Common myeloid progenitor, CD34-positive (primary cell): ENCODE data around the gene TMPRSS4.

Experiments
- CTCF ChIA-PET: fragments of 350-600 bp; sonication (Branson Sonifier 250); formaldehyde crosslinking; loops from one replicate; lab custom pipeline; 2021; ENCODE audit warnings: antibody characterized with exemption; lab: Charles Lee
- POLR2A ChIA-PET: fragments of 350-600 bp; sonication (Branson Sonifier 250); formaldehyde crosslinking; loops from one replicate; lab custom pipeline; 2021; ENCODE audit warnings: antibody characterized with exemption; lab: Charles Lee
- DNase-seq, 3 donors: peaks; one replicate each; pipeline versions ENCODE4 v3.0.0 to v3.0.0-alpha.2; 2013
- H3K27ac ChIP-seq, 2 experiments: 1 replicate in 1 of 2; 2 replicates in 1 of 2; pipeline ENCODE4 v1.7.0; 2013; ENCODE audit warnings: inconsistent platforms in 2 of 2, low read length in 2 of 2, mild to moderate bottlenecking in 2 of 2, low read depth in 1 of 2, moderate library complexity in 1 of 2; ENCODE audit not compliant: severe bottlenecking in 2 of 2, insufficient read depth in 1 of 2, poor library complexity in 1 of 2
- H3K27me3 ChIP-seq, 5 experiments: replicated peaks in 2 of 5; 1 replicate in 3 of 5; 2 replicates in 2 of 5; pipeline versions ENCODE4 v1.6.1 to v1.7.0; 2013; ENCODE audit warnings: low read length in 4 of 5, mild to moderate bottlenecking in 2 of 5, moderate library complexity in 2 of 5, inconsistent platforms in 1 of 5; ENCODE audit not compliant: insufficient read depth in 5 of 5, control insufficient read depth in 4 of 5
- H3K36me3 ChIP-seq, 4 experiments: 1 replicate in 2 of 4; 2 replicates in 2 of 4; pipeline versions ENCODE4 v1.6.1 to v1.7.0; 2013; ENCODE audit warnings: low read length in 3 of 4, control low read depth in 1 of 4, mild to moderate bottlenecking in 1 of 4; ENCODE audit not compliant: control insufficient read depth in 4 of 4, insufficient read depth in 4 of 4
- H3K4me1 ChIP-seq, 4 experiments: 1 replicate in 3 of 4; 2 replicates in 1 of 4; pipeline versions ENCODE4 v1.6.1 to v1.7.1; 2013; ENCODE audit warnings: low read length in 3 of 4, mild to moderate bottlenecking in 3 of 4, control low read depth in 1 of 4, inconsistent platforms in 1 of 4, moderate library complexity in 1 of 4; ENCODE audit not compliant: control insufficient read depth in 4 of 4, insufficient read depth in 4 of 4; ENCODE audit errors: control extremely low read depth in 1 of 4
- H3K4me3 ChIP-seq, 7 experiments: 1 replicate in 4 of 7; 2 replicates in 3 of 7; pipeline versions ENCODE4 v1.5.1 to v1.7.0; 2013; ENCODE audit warnings: mild to moderate bottlenecking in 7 of 7, low read length in 6 of 7, moderate library complexity in 6 of 7, inconsistent platforms in 2 of 7, low read depth in 2 of 7, control low read depth in 1 of 7; ENCODE audit not compliant: insufficient read depth in 4 of 7, control insufficient read depth in 1 of 7; ENCODE audit errors: extremely low read depth in 1 of 7
- H3K9me3 ChIP-seq, 5 experiments: 1 replicate in 4 of 5; 2 replicates in 1 of 5; pipeline versions ENCODE4 v1.6.1 to v1.7.1; 2013; ENCODE audit warnings: low read length in 4 of 5, mild to moderate bottlenecking in 2 of 5, inconsistent platforms in 1 of 5, low read depth in 1 of 5, moderate library complexity in 1 of 5; ENCODE audit not compliant: control insufficient read depth in 4 of 5, insufficient read depth in 2 of 5; ENCODE audit errors: control extremely low read depth in 1 of 5
- WGBS: methylation state at CpG from one replicate; pipeline ENCODE4 v1.1.5; 2013; ENCODE audit not compliant: insufficient coverage; 5-methylcytosine and 5-hydroxymethylcytosine counted together

Gene TMPRSS4

DNA sequence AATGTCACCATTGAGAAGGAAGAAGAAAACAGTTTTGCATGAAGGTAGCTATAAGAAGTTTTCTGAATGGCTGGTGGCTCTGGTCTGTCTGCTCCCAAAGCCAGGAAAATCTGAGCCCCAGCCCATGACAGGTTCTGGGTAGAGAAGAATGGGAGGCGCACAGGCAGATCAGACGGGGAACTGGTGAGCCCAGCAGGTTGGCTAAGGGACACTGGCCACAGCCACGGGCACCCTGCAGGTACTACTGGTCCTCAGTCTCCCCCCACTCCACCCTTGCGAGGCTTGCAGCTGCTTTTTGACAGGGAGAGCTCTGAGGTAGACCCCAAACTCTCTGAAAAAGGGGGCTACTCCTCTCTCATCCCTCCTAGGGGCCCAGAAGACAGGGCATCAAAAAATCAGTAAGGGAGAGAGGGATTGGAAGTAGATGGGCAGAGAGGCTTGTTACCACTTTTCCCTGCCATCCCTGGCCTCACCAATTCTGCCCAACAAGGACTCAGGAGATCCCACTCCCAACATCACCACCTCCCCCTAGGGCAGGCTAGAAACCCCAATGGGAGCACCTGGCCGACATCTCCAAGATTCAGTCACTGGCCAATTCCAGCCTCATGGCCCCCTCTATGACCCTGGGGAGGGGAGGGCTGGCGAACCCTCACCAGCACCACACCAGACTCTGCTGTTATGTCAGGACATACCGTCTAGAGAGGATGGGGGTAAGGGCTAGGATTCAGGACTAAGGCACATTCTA is 58.3 kb downstream of the TMPRSS4 start:
- Histone ChIP-seq H3K27me3 (peaks cover 0 to 3% (median 0%) of the 10 kb centered on the region in 5 experiments), H3K4me3 (no peak overlapping the region), H3K4me1 (no peaks in the 10 kb centered on the region), H3K27ac (no peak overlapping the region), H3K36me3 (no peaks in the 10 kb centered on the region), H3K9me3 (no peaks in the 10 kb centered on the region)
- no peak for DNase-seq
- 50% methylated on average over 2 of the region's 7 CpGs for WGBS
- CTCF ChIA-PET, result interaction anchor here (0.6 to 2.8 kb wide), 2 partner anchors 9 to 50 kb away, joined by 4 to 11 read pairs; no protein-coding TSS in a partner anchor
- POLR2A ChIA-PET, result no interaction called here

DNA sequence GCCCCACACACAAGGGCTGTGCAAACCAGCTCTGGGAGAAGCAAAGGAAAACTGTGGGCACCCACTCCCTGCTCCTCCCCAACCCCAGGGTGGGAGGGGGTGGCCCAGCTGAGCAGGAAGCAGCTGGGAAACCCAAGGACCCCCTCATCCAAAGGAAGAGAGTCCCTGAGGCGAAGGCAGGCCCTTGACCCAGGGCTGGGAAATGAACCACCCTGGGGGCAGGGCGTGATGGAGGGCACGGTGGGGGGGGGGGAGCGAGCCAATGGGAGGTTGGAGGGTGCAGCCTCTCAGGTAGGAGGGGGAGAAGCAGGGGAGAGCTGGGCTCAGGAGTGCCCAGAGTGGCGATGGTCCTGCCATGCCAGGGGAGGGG is 58.9 kb downstream of the TMPRSS4 start:
- Histone ChIP-seq H3K36me3 (no peaks in the 10 kb centered on the region), H3K4me1 (no peaks in the 10 kb centered on the region), H3K27me3 (peaks cover 0 to 3% (median 0%) of the 10 kb centered on the region in 5 experiments), H3K4me3 (no peak overlapping the region), H3K27ac (no peak overlapping the region), H3K9me3 (no peaks in the 10 kb centered on the region)
- no peak for DNase-seq
- ChIA-PET CTCF (no interaction called here), POLR2A (no interaction called here)
- WGBS, result 100% methylated on average over 4 of the region's 5 CpGs

- peaks cover 0 to 5% (median 0%) of the 10 kb centered on the region in 5 experiments for H3K27me3 ChIP-seq
- H3K4me3 ChIP-seq, result no peak overlapping the region
- POLR2A ChIA-PET, result no interaction called here
- no peak for DNase-seq
- H3K27ac ChIP-seq, result no peak overlapping the region
- CTCF ChIA-PET, result interaction anchor here (1.6 kb wide), 1 partner anchor 22 kb away, joined by 4 read pairs; no protein-coding TSS in a partner anchor
- no peaks in the 10 kb centered on the region for H3K9me3 ChIP-seq
- H3K36me3 ChIP-seq, result no peaks in the 10 kb centered on the region
- no peaks in the 10 kb centered on the region for H3K4me1 ChIP-seq
- WGBS, result 89% methylated on average over 1 of the region's 2 CpGs
Observed at GRCh38 chr11:118136341-118136740, 59.5 kb downstream of the TMPRSS4 start.

DNA sequence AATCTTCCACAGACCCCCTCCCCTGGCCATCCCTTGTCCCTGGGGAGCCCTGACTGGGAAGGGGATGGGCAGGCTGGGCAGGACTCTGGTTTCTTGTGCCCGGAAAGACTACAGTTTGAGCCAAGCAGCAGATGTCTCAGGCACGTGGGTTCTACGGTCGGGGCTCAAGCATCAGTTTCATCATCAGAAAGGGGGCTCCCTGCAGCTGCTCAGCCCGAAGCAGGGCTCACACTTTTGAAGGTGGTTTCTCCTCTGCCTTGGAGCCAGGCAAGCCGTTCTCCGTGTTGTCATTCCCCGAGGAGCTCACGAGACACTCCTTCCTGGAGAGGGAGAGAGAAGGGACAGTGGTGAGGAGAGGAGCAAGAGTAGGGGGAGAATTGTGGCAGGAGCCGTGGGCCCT is 59.9 kb downstream of the TMPRSS4 start:
- no peak overlapping the region for H3K27ac ChIP-seq
- ChIA-PET POLR2A (no interaction called here), CTCF (interaction anchor here (1.6 kb wide), 1 partner anchor 22 kb away, joined by 4 read pairs; no protein-coding TSS in a partner anchor)
- H3K36me3 ChIP-seq, result no peaks in the 10 kb centered on the region
- no peak for DNase-seq
- H3K4me1 ChIP-seq, result no peaks in the 10 kb centered on the region
- no peak overlapping the region for H3K4me3 ChIP-seq
- peaks cover 0 to 5% (median 0%) of the 10 kb centered on the region in 5 experiments for H3K27me3 ChIP-seq
- no peaks in the 10 kb centered on the region for H3K9me3 ChIP-seq
- WGBS, result 96% methylated on average over 4 of the region's 10 CpGs

GRCh38 chr11:118138839-118139420 is 62.1 kb downstream of the TMPRSS4 start:
- H3K36me3 ChIP-seq, result no peaks in the 10 kb centered on the region
- no peaks in the 10 kb centered on the region for H3K9me3 ChIP-seq
- no peak overlapping the region for H3K4me3 ChIP-seq
- H3K4me1 ChIP-seq, result peaks cover 0 to 6% (median 3%) of the 10 kb centered on the region in 4 experiments
- DNase-seq, result no peak
- 92% methylated on average over 9 of the region's 10 CpGs for WGBS
- H3K27me3 ChIP-seq, result peaks cover 0 to 8% (median 0%) of the 10 kb centered on the region in 5 experiments
- ChIA-PET POLR2A (no interaction called here), CTCF (interaction anchor here (1.1 to 1.8 kb wide), 4 partner anchors 8 to 32 kb away, joined by 3 to 6 read pairs (median 4); partner anchors contain the start of gene SCN4B)
- no peak overlapping the region for H3K27ac ChIP-seq

DNA sequence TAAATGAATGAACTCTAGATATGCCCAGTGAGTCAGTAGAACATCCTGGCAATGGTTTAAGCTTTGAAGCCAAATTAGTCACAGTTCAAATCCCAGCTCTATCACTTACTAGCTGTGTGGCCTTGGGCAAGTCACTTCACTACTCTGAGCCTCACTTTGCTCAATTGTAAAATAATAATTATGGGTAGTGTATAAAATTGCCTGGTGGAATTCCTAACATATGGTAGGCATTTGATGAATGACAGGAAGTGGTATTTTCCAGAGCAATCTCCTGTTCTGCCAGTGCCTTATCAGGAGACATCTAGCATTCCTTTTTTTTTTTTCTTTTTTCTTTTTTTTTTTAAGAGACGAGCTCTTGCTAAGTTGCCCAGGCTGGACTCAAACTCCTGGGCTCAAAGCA is 62.7 kb downstream of the TMPRSS4 start:
- ChIA-PET POLR2A (no interaction called here), CTCF (interaction anchor here (1.6 kb wide), 1 partner anchor 32 kb away, joined by 6 read pairs; no protein-coding TSS in a partner anchor)
- H3K36me3 ChIP-seq, result no peaks in the 10 kb centered on the region
- peaks cover 0 to 6% (median 3%) of the 10 kb centered on the region in 4 experiments for H3K4me1 ChIP-seq
- no peaks in the 10 kb centered on the region for H3K9me3 ChIP-seq
- H3K27ac ChIP-seq, result no peak overlapping the region
- no peak overlapping the region for H3K4me3 ChIP-seq
- DNase-seq, result no peak
- 43% methylated on average over 1 of the region's 1 CpG for WGBS
- peaks cover 0 to 10% (median 0%) of the 10 kb centered on the region in 5 experiments for H3K27me3 ChIP-seq

DNA sequence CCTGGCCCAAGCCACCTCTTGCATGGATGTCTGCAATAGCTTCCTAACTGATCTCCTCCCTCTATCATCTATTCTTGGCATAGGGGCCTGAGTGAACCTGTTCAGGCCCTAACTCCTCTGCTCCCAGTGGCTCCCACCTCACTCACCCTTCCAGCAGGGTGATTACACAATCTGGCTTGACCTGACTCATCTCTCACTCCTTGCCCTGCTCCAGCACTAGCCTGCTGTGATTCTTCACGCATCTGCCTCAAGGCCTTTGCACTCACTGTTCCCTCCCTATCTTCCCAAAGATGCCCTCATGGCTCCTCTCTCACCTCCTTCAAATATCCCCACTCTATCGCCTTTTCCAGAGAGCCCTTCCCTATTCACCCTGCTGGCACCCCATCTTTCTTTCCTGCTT is 65.2 kb downstream of the TMPRSS4 start:
- 50% methylated on average over 2 of the region's 2 CpGs for WGBS
- Histone ChIP-seq H3K27me3 (peaks cover 0 to 8% (median 0%) of the 10 kb centered on the region in 5 experiments), H3K4me1 (peaks cover 3 to 15% (median 4%) of the 10 kb centered on the region in 4 experiments), H3K4me3 (no peak overlapping the region), H3K36me3 (no peaks in the 10 kb centered on the region), H3K9me3 (no peaks in the 10 kb centered on the region), H3K27ac (no peak overlapping the region)
- no peak for DNase-seq
- CTCF ChIA-PET, result interaction anchor here (1.2 to 2.4 kb wide), 5 partner anchors 11 to 348 kb away, joined by 3 to 13 read pairs (median 4); no protein-coding TSS in a partner anchor
- POLR2A ChIA-PET, result no interaction called here
